Measurements from ENCODE around the gene GRK6.

The GRK6 gene

GRCh38 chr5:177452688-177453638, 26.5 kb downstream of the GRK6 start:
- DNase-seq (ENCODE audit: low read depth, low spot score) = peak; percentile 74

- DNase-seq (ENCODE audit: low read depth, low spot score) = no peak
These were observed 27.4 kb downstream of the GRK6 start for GRCh38 chr5:177453852-177454396.

GRCh38 chr5:177454397-177455035, 28.0 kb downstream of the GRK6 start:
- DNase-seq (ENCODE audit: low read depth, low spot score) = peak; percentile 97

GRCh38 chr5:177455036-177455660, 28.7 kb downstream of the GRK6 start:
- peak; percentile 92 for DNase-seq (ENCODE audit: low read depth, low spot score)

- DNase-seq (ENCODE audit: low read depth, low spot score) = peak; percentile 92
These were observed 29.4 kb downstream of the GRK6 start for GRCh38 chr5:177455661-177456590.

GRCh38 chr5:177456591-177456964, 30.1 kb downstream of the GRK6 start:
- DNase-seq (ENCODE audit: low read depth, low spot score) = no peak

GRCh38 chr5:177456976-177457851, 30.7 kb downstream of the GRK6 start:
- peak; percentile 99 for DNase-seq (ENCODE audit: low read depth, low spot score)

GRCh38 chr5:177457852-177458681, 31.6 kb downstream of the GRK6 start:
- no peak for DNase-seq (ENCODE audit: low read depth, low spot score)

GRCh38 chr5:177458912-177459350, 32.5 kb downstream of the GRK6 start:
- no peak for DNase-seq (ENCODE audit: low read depth, low spot score)

GRCh38 chr5:177459357-177459756, 32.9 kb downstream of the GRK6 start:
- DNase-seq (ENCODE audit: low read depth, low spot score) = no peak

- DNase-seq (ENCODE audit: low read depth, low spot score) = no peak
These were observed 33.5 kb downstream of the GRK6 start for GRCh38 chr5:177459819-177460628.

GRCh38 chr5:177462021-177462670, 35.7 kb downstream of the GRK6 start:
- DNase-seq (ENCODE audit: low read depth, low spot score) = no peak

- no peak for DNase-seq (ENCODE audit: low read depth, low spot score)
These were observed 38.6 kb downstream of the GRK6 start for GRCh38 chr5:177465044-177465443.

- no peak for DNase-seq (ENCODE audit: low read depth, low spot score)
These were observed 40.4 kb downstream of the GRK6 start for GRCh38 chr5:177466861-177467260.

GRCh38 chr5:177467436-177467835, 41.0 kb downstream of the GRK6 start:
- DNase-seq (ENCODE audit: low read depth, low spot score) = no peak

GRCh38 chr5:177468329-177468684, 41.8 kb downstream of the GRK6 start:
- DNase-seq (ENCODE audit: low read depth, low spot score) = peak; percentile 79

GRCh38 chr5:177468685-177469628, 42.5 kb downstream of the GRK6 start:
- DNase-seq (ENCODE audit: low read depth, low spot score) = peak; percentile 92

Measured in ELF-1 (cell line).